ENCODE data around the gene TRMT1. TPM values are rescaled to one million over a fixed set of nuclear protein-coding genes. Genes with fewer than 3 reads are reported as not detected.

TRMT1 gene
- total and polyA plus RNA-seq, 2 of the 8 experiments (the other 6 are each of a cell fraction or from before 2014, with no cell fraction given), result 77.4 to 99.3 TPM

- TF ChIP-seq, protein P1, sequence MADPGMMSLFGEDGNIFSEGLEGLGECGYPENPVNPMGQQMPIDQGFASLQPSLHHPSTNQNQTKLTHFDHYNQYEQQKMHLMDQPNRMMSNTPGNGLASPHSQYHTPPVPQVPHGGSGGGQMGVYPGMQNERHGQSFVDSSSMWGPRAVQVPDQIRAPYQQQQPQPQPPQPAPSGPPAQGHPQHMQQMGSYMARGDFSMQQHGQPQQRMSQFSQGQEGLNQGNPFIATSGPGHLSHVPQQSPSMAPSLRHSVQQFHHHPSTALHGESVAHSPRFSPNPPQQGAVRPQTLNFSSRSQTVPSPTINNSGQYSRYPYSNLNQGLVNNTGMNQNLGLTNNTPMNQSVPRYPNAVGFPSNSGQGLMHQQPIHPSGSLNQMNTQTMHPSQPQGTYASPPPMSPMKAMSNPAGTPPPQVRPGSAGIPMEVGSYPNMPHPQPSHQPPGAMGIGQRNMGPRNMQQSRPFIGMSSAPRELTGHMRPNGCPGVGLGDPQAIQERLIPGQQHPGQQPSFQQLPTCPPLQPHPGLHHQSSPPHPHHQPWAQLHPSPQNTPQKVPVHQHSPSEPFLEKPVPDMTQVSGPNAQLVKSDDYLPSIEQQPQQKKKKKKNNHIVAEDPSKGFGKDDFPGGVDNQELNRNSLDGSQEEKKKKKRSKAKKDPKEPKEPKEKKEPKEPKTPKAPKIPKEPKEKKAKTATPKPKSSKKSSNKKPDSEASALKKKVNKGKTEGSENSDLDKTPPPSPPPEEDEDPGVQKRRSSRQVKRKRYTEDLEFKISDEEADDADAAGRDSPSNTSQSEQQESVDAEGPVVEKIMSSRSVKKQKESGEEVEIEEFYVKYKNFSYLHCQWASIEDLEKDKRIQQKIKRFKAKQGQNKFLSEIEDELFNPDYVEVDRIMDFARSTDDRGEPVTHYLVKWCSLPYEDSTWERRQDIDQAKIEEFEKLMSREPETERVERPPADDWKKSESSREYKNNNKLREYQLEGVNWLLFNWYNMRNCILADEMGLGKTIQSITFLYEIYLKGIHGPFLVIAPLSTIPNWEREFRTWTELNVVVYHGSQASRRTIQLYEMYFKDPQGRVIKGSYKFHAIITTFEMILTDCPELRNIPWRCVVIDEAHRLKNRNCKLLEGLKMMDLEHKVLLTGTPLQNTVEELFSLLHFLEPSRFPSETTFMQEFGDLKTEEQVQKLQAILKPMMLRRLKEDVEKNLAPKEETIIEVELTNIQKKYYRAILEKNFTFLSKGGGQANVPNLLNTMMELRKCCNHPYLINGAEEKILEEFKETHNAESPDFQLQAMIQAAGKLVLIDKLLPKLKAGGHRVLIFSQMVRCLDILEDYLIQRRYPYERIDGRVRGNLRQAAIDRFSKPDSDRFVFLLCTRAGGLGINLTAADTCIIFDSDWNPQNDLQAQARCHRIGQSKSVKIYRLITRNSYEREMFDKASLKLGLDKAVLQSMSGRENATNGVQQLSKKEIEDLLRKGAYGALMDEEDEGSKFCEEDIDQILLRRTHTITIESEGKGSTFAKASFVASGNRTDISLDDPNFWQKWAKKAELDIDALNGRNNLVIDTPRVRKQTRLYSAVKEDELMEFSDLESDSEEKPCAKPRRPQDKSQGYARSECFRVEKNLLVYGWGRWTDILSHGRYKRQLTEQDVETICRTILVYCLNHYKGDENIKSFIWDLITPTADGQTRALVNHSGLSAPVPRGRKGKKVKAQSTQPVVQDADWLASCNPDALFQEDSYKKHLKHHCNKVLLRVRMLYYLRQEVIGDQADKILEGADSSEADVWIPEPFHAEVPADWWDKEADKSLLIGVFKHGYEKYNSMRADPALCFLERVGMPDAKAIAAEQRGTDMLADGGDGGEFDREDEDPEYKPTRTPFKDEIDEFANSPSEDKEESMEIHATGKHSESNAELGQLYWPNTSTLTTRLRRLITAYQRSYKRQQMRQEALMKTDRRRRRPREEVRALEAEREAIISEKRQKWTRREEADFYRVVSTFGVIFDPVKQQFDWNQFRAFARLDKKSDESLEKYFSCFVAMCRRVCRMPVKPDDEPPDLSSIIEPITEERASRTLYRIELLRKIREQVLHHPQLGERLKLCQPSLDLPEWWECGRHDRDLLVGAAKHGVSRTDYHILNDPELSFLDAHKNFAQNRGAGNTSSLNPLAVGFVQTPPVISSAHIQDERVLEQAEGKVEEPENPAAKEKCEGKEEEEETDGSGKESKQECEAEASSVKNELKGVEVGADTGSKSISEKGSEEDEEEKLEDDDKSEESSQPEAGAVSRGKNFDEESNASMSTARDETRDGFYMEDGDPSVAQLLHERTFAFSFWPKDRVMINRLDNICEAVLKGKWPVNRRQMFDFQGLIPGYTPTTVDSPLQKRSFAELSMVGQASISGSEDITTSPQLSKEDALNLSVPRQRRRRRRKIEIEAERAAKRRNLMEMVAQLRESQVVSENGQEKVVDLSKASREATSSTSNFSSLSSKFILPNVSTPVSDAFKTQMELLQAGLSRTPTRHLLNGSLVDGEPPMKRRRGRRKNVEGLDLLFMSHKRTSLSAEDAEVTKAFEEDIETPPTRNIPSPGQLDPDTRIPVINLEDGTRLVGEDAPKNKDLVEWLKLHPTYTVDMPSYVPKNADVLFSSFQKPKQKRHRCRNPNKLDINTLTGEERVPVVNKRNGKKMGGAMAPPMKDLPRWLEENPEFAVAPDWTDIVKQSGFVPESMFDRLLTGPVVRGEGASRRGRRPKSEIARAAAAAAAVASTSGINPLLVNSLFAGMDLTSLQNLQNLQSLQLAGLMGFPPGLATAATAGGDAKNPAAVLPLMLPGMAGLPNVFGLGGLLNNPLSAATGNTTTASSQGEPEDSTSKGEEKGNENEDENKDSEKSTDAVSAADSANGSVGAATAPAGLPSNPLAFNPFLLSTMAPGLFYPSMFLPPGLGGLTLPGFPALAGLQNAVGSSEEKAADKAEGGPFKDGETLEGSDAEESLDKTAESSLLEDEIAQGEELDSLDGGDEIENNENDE (IDR thresholded peaks at IDR 0.05; ENCODE audit: insufficient replicate concordance, low read length), result no peak
- TF ChIP-seq SIN3A (conservative IDR thresholded peaks at IDR 0.05 in 1 of 2, IDR thresholded peaks at IDR 0.05 in 1 of 2; ENCODE audit: low read depth in 1 of 2, low read length in 2 of 2) (no peak), TEAD4 (IDR thresholded peaks at IDR 0.05; ENCODE audit: low read depth, low read length) (no peak), EZH2 (IDR thresholded peaks at IDR 0.05; ENCODE audit: low read depth, low read length, severe bottlenecking) (no peak), FOSL1 (IDR thresholded peaks at IDR 0.05; ENCODE audit: insufficient read depth, low read depth, low read length) (no peak), PHF8 (conservative IDR thresholded peaks at IDR 0.05; ENCODE audit: low read depth, low read length) (no peak; the same call in 1 of the 2 replicates), CTBP2 (IDR thresholded peaks at IDR 0.05; ENCODE audit: borderline replicate concordance, insufficient read depth, insufficient read length, low read length) (no peak), NRF1 (IDR thresholded peaks at IDR 0.05; ENCODE audit: low read depth, low read length) (no peak), BCL11A (IDR thresholded peaks at IDR 0.05; ENCODE audit: low read depth in 2 of 2, low read length in 2 of 2) (no peak), RFX5 (IDR thresholded peaks at IDR 0.05; ENCODE audit: borderline replicate concordance, low read depth, low read length) (no peak)
These were observed 47.2 kb upstream of the TRMT1 start (continued) for GRCh38 chr19:13163609-13164342.

Data from H1 (cell line).